GM18505 (cell line): Measurements from ENCODE around the gene ZNF710.

Source experiments
- ATAC-seq: cut with Tn5 transposase; IDR thresholded peaks from one replicate; pipeline ENCODE4 v1.9.1; 2021; ENCODE audit not compliant: unreplicated experiment
- POLR2A ChIP-seq: IDR thresholded peaks from 4 replicates; pipeline ENCODE4 v1.6.1; 2011; ENCODE audit warnings: borderline replicate concordance; ENCODE audit not compliant: insufficient read depth, insufficient read length; ENCODE audit errors: extremely low read depth

ZNF710 gene

DNA sequence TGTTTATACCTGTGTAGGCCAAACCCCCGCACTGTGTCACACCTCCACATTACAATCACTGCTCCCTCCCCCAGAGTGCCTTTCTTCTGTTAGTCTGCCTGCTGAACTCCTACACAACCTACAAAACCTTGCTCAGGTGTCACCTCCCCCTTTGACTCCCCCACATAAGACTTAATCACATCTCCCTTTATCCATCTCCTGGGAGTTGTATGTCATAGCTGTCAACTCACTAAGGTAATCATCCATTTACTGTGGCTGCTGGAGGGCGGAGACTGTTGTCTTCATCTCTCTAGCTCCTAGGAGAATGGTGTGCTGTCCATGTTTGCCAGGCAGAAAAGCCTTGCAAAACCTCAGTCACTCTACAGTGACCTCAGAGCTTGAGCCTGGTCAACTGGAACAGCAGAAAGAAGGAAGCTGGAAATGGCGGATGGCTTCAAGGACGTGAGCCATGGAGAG, 43.8 kb downstream of the ZNF710 start:
- ATAC-seq, result no peak
- no peak for TF ChIP-seq POLR2A

GRCh38 chr15:90046289-90046688, 45.2 kb downstream of the ZNF710 start:
- no peak for TF ChIP-seq POLR2A
- ATAC-seq, result no peak

DNA sequence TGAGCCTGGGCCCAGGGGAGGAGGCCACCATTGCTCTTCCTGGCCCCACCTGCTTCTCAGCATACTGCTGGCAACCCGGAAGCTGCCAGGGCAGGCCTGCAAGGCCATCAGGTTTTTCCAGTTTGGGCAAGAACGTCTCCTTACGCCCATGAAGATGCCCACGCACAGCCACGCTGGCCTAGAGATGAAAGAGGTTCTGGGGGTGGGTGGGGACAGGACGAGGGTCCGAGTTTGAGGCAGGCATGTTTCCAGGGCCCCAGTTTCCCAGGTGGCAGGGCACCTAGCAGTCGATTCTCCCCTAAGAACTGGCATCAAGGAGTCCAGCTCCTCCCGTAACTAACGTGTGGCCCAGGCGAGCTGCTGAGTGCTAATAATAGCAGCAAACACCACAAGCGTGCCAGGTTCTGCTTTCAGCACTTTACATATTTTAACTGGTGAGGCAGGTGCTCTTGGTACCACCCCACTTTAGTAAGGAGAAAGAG, 45.8 kb downstream of the ZNF710 start:
- TF ChIP-seq POLR2A, result no peak
- ATAC-seq, result no peak

GRCh38 chr15:90047956-90048575, 46.9 kb downstream of the ZNF710 start:
- ATAC-seq, result no peak
- TF ChIP-seq POLR2A, result no peak

GRCh38 chr15:90049030-90049429, 47.9 kb downstream of the ZNF710 start:
- no peak for TF ChIP-seq POLR2A
- no peak for ATAC-seq

GRCh38 chr15:90049666-90050604, 48.8 kb downstream of the ZNF710 start:
- ATAC-seq, result no peak
- no peak for TF ChIP-seq POLR2A

- ATAC-seq, result no peak
- TF ChIP-seq POLR2A, result no peak
Observed at GRCh38 chr15:90051874-90052273, 50.8 kb downstream of the ZNF710 start.

- no peak for ATAC-seq
- no peak for TF ChIP-seq POLR2A
Observed at GRCh38 chr15:90053685-90054466, 52.8 kb downstream of the ZNF710 start.

DNA sequence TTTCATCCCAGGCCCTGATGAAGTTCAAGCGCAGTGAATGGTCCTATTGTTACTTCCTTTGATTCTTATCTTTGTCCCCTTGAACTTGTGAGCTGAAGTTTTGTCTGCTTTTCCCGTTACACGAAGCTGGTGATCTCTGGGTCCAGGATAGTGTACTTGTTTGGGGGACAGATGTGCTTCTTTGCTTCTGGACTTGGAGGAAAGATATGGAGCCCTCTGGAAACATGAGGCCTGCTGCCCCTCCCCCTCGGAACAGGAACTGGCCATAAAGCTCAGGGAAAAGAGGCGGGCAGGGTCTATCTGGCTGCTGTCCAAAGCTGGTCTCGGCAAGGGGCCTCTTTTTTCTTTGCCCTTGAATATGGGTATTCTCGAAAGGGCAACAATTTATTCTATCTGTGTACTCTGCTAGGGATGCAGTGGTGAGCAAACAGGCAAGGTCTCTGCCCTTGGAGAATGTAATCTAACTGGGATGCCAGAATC, 53.5 kb downstream of the ZNF710 start:
- no peak for ATAC-seq
- no peak for TF ChIP-seq POLR2A

- ATAC-seq, result no peak
- TF ChIP-seq POLR2A, result no peak
Observed at GRCh38 chr15:90055182-90055581, 54.1 kb downstream of the ZNF710 start.

DNA sequence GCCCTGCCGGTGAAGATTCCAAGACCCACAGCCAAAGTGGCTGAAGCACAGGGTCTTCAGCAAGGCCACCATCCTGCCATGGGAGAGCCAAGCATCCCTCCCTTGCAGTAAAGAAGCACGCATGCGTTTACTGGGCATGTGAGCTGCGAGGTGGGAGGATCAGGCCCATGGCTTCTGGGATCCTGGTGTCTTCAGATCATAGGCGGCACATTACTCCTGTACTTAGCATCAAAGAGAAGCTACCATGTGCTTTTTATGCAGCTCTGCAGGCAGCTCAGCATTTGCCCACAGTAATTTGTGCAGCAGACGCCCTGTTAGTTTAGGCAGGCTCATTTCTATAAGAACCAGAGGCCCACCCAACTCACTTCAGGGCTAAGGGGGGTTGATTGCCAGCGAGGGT, 55.4 kb downstream of the ZNF710 start:
- ATAC-seq, result no peak
- TF ChIP-seq POLR2A, result no peak

DNA sequence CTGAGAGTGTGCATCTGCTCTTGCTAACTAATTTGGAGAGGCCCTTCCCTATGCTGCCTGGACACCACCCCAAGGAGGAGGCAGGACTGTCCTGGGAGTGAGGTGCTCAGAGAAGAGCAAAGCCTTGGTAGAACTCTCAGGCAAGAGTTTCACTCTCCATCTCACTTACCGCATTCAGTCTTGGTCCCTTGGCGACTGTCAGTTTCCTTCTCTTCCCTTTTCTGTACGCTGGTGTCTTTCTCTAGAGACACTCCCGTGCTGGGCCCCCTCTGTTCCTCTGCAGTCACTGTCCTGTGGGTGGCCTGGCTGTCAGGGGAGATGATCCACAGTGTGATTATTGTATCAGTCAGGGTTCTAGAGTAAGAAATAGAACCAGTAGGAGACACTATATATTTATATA, 57.2 kb downstream of the ZNF710 start:
- no peak for TF ChIP-seq POLR2A

GRCh38 chr15:90058775-90059174, 57.7 kb downstream of the ZNF710 start:
- TF ChIP-seq POLR2A, result no peak
- ATAC-seq, result no peak

More for the DNA sequence above, 57.2 kb downstream of the ZNF710 start:
- ATAC-seq, result no peak

DNA sequence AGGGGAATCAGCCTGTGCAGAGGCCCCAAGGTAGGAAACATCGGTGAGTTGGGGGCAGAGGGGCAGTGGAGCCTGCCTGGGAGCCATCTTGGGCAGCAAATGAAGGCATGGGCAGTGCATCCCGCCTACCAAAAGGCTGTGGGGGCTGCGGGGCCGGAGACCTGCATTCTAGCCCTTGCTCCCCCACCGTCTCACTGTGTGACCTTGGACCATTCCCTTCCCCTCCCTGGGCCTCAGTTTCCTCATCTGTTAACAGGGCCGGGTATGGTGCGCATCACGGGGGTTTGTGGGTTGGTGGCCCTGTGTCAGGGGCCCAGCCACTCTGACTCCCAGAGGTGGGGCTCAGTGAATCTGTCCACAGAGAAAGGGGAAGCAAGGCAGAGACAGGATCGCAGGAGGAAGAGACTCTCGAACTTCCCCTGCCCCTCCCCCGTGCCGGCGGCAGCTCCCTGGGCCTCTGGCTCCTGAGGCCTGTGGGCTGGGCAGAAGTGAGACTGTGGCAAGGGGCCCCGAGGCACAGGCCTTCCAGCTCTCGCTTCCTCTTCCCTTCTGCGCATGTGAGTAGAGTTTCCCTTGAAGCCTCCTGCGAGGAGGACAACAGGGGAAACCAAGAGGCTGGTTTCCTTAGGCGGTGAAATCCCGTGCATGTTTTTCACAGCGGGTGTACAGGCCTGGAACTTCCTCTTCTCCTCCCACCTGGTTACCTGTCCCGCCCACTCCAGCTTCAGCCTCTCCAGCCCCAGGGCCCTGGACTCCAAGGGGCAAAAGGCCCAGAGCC, 58.3 kb downstream of the ZNF710 start:
- peak; percentile 77 for ATAC-seq
- peak; percentile 55 for TF ChIP-seq POLR2A
